H9 (cell line): ENCODE data around the gene AFF2. TPM values are rescaled to one million over a fixed set of nuclear protein-coding genes. Genes with fewer than 3 reads are reported as not detected.

Source experiments
- DNase-seq: peaks from one replicate; pipeline ENCODE4 v3.0.0-alpha.2; 2017
- H2AFZ ChIP-seq: one replicate; pipeline ENCODE4 v1.6.1; 2013; ENCODE audit warnings: mild to moderate bottlenecking, low read length, control low read depth, moderate library complexity
- H2AK5ac ChIP-seq: 2 replicates; pipeline ENCODE4 v1.6.1; 2013; ENCODE audit warnings: low read length, control low read depth, mixed read lengths; ENCODE audit not compliant: insufficient read length
- H2BK120ac ChIP-seq: one replicate; pipeline ENCODE4 v1.6.1; 2013; ENCODE audit warnings: low read depth, mild to moderate bottlenecking, low read length, control low read depth, inconsistent platforms; ENCODE audit not compliant: poor library complexity, severe bottlenecking
- H2BK12ac ChIP-seq: 2 replicates; pipeline ENCODE4 v1.6.1; 2013; ENCODE audit warnings: low read length, control low read depth, mixed read lengths, low read depth; ENCODE audit not compliant: insufficient read length
- H2BK15ac ChIP-seq: 2 replicates; pipeline ENCODE4 v1.6.1; 2013; ENCODE audit warnings: low read depth, low read length, control low read depth
- H2BK20ac ChIP-seq: one replicate; pipeline ENCODE4 v1.6.1; 2013; ENCODE audit warnings: low read depth, mild to moderate bottlenecking, low read length, control low read depth, inconsistent platforms; ENCODE audit not compliant: poor library complexity, severe bottlenecking
- H2BK5ac ChIP-seq: 2 replicates; pipeline ENCODE4 v1.6.1; 2013; ENCODE audit warnings: low read length, control low read depth, mixed read lengths; ENCODE audit not compliant: insufficient read length
- H3K14ac ChIP-seq: 2 replicates; pipeline ENCODE4 v1.6.1; 2013; ENCODE audit warnings: low read length, control low read depth; ENCODE audit not compliant: insufficient read depth
- H3K18ac ChIP-seq: 2 replicates; pipeline ENCODE4 v1.6.1; 2013; ENCODE audit warnings: low read depth, mild to moderate bottlenecking, mixed read lengths, low read length, control low read depth; ENCODE audit not compliant: insufficient read length
- H3K23ac ChIP-seq: 2 replicates; pipeline ENCODE4 v1.6.1; 2013; ENCODE audit warnings: low read length, control low read depth, mixed read lengths, low read depth; ENCODE audit not compliant: insufficient read length
- H3K23me2 ChIP-seq: 2 replicates; pipeline ENCODE4 v1.6.1; 2013; ENCODE audit warnings: low read depth, mild to moderate bottlenecking, mixed read lengths, low read length, control low read depth; ENCODE audit not compliant: insufficient read length, poor library complexity, severe bottlenecking
- H3K27ac ChIP-seq: 2 replicates; pipeline ENCODE4 v1.5.1; 2013; ENCODE audit warnings: low read length, control low read depth, mixed read lengths, low read depth; ENCODE audit not compliant: insufficient read length
- H3K27me3 ChIP-seq: 2 replicates; pipeline ENCODE4 v1.6.1; 2013; ENCODE audit warnings: low read length, control low read depth, inconsistent platforms; ENCODE audit not compliant: insufficient read depth
- H3K4ac ChIP-seq: 2 replicates; pipeline ENCODE4 v1.6.1; 2013; ENCODE audit warnings: low read depth, mild to moderate bottlenecking, control low read depth, inconsistent platforms, low read length, moderate library complexity
- H3K4me1 ChIP-seq: 2 replicates; pipeline ENCODE4 v1.6.1; 2013; ENCODE audit warnings: low read length, control low read depth, inconsistent platforms; ENCODE audit not compliant: insufficient read depth
- H3K4me2 ChIP-seq: 2 replicates; pipeline ENCODE4 v1.6.1; 2013; ENCODE audit warnings: low read length, control low read depth, mixed read lengths; ENCODE audit not compliant: insufficient read length, insufficient read depth
- H3K56ac ChIP-seq: 2 replicates; pipeline ENCODE4 v1.6.1; 2013; ENCODE audit warnings: low read depth, mild to moderate bottlenecking, mixed read lengths, low read length, control low read depth; ENCODE audit not compliant: insufficient read length
- H3K79me1 ChIP-seq: 2 replicates; pipeline ENCODE4 v1.6.1; 2013; ENCODE audit warnings: low read depth, mild to moderate bottlenecking, moderate library complexity, low read length, control low read depth, inconsistent platforms; ENCODE audit not compliant: insufficient read depth, poor library complexity, severe bottlenecking
- H3K79me2 ChIP-seq: 2 replicates; pipeline ENCODE4 v1.6.1; 2013; ENCODE audit warnings: low read length, control low read depth, inconsistent platforms; ENCODE audit not compliant: insufficient read depth
- H3K9ac ChIP-seq: 2 replicates; pipeline ENCODE4 v1.6.1; 2013; ENCODE audit warnings: low read length, control low read depth, mixed read lengths; ENCODE audit not compliant: insufficient read length; ENCODE audit errors: extremely low read depth
- H3K9me3 ChIP-seq: one replicate; pipeline ENCODE4 v1.6.1; 2013; ENCODE audit warnings: low read depth, low read length, inconsistent platforms; ENCODE audit not compliant: control insufficient read depth
- H3T11ph ChIP-seq: one replicate; pipeline ENCODE4 v1.6.1; 2013; ENCODE audit warnings: mild to moderate bottlenecking, low read length, control low read depth, inconsistent platforms
- H4K20me1 ChIP-seq: one replicate; pipeline ENCODE4 v1.6.1; 2013; ENCODE audit not compliant: control insufficient read depth, insufficient read length, insufficient read depth
- H4K5ac ChIP-seq: 2 replicates; pipeline ENCODE4 v1.6.1; 2013; ENCODE audit warnings: low read depth, mild to moderate bottlenecking, mixed read lengths, low read length, control low read depth; ENCODE audit not compliant: insufficient read length
- H4K8ac ChIP-seq: replicated peaks from 2 replicates; pipeline ENCODE4 v1.6.1; 2013; ENCODE audit warnings: low read length, control low read depth, mixed read lengths, low read depth; ENCODE audit not compliant: insufficient read length
- H4K91ac ChIP-seq: 2 replicates; pipeline ENCODE4 v1.6.1; 2013; ENCODE audit warnings: low read depth, mild to moderate bottlenecking, moderate library complexity, mixed read lengths, low read length, control low read depth; ENCODE audit not compliant: insufficient read length
- H3K27ac Mint-ChIP-seq, 3 experiments: 2 replicates in 2 of 3; 3 replicates in 1 of 3; pipeline ENCODE4 v1.8.0; 2020 to 2021; ENCODE audit warnings: mixed read lengths in 3 of 3, mild to moderate bottlenecking in 1 of 3, moderate library complexity in 1 of 3
- H3K27me3 Mint-ChIP-seq: 2 replicates; pipeline ENCODE4 v1.8.0; 2021; ENCODE audit warnings: low read depth, mild to moderate bottlenecking, moderate library complexity, mixed read lengths
- H3K36me3 Mint-ChIP-seq, 3 experiments: 2 replicates in 2 of 3; 3 replicates in 1 of 3; pipeline ENCODE4 v1.8.0; 2020 to 2021; ENCODE audit warnings: low read depth in 3 of 3, mixed read lengths in 3 of 3; ENCODE audit not compliant: insufficient read depth in 1 of 3
- H3K4me1 Mint-ChIP-seq, 2 experiments: 2 replicates each; pipeline ENCODE4 v1.8.0; 2020; ENCODE audit warnings: mixed read lengths in 2 of 2
- H3K4me3 Mint-ChIP-seq, 2 experiments: 2 replicates in 1 of 2; 3 replicates in 1 of 2; pipeline ENCODE4 v1.8.0; 2020 to 2021; ENCODE audit warnings: mild to moderate bottlenecking in 2 of 2, mixed read lengths in 2 of 2, moderate library complexity in 1 of 2
- H3K9me3 Mint-ChIP-seq, 2 experiments: 2 replicates in 1 of 2; 3 replicates in 1 of 2; pipeline ENCODE4 v1.8.0; 2020; ENCODE audit warnings: mild to moderate bottlenecking in 2 of 2, mixed read lengths in 2 of 2, moderate library complexity in 1 of 2
- CTCF ChIP-seq: fragments of 200-600 bp; sonication (generic); conservative IDR thresholded peaks from 3 replicates; pipeline ENCODE4 v1.8.0; 2021; ENCODE audit warnings: antibody characterized with exemption, mild to moderate bottlenecking
- WGBS: extraction: QIAGEN DNeasy Blood & Tissue Kit; methylation state at CpG from one replicate; pipeline ENCODE4 v1.1.7; 2013; ENCODE audit warnings: missing lambda C conversion rate, low lambda C conversion rate, mixed read lengths; ENCODE audit not compliant: insufficient read length; ENCODE audit errors: extremely low coverage; 5-methylcytosine and 5-hydroxymethylcytosine counted together
- total RNA-seq: library from RNA; stranded (reverse); gene quantifications from 2 replicates; pipeline ENCODE4 v1.2.1, GENCODE V29; 2021

The AFF2 gene
- total RNA-seq, 1 experiment from 2014 or later = 14.6 TPM

- H2AK5ac ChIP-seq = no peak overlapping the region
- Mint-ChIP-seq H3K27ac (no peak overlapping the region), H3K4me1 (0 out of 4 replicates have a peak, but pooled peaks cover 0 to 2% of the 10 kb centered on the region in 2 experiments), H3K4me3 (no peak overlapping the region), H3K27me3 (no peaks in the 10 kb centered on the region), H3K9me3 (peaks cover 27 to 38% of the 10 kb centered on the region in 2 experiments), H3K36me3 (no peaks in the 10 kb centered on the region; a peak in 2 of 7 replicates)
- H3K79me1 ChIP-seq = no peaks in the 10 kb centered on the region
- TF ChIP-seq CTCF = no peak
- H3K18ac ChIP-seq = no peak overlapping the region
- WGBS = no CpG with 5 or more reads among the region's 1 CpG
- no peaks in the 10 kb centered on the region for H3K4me1 ChIP-seq
- H3T11ph ChIP-seq = no peak overlapping the region
- no peak overlapping the region for H2BK15ac ChIP-seq
- no peak overlapping the region for H3K27ac ChIP-seq
- no peaks in the 10 kb centered on the region for H3K27me3 ChIP-seq
- H3K9ac ChIP-seq = no peak overlapping the region
- no peak overlapping the region for H3K23ac ChIP-seq
- no peak overlapping the region for H4K5ac ChIP-seq
- no peak overlapping the region for H2AFZ ChIP-seq
- H4K20me1 ChIP-seq = no peaks in the 10 kb centered on the region
- H3K79me2 ChIP-seq = no peaks in the 10 kb centered on the region
- H3K56ac ChIP-seq = no peak overlapping the region
- no peak overlapping the region for H2BK12ac ChIP-seq
- no peak overlapping the region for H2BK5ac ChIP-seq
- no peaks in the 10 kb centered on the region for H3K23me2 ChIP-seq
- no peak overlapping the region for H3K14ac ChIP-seq
- no peak overlapping the region for H2BK20ac ChIP-seq
- no peak overlapping the region for H3K4me2 ChIP-seq
- H4K8ac ChIP-seq = no peak overlapping the region
- no peak overlapping the region for H2BK120ac ChIP-seq
- no peak overlapping the region for H4K91ac ChIP-seq
- peaks cover 28% of the 10 kb centered on the region for H3K9me3 ChIP-seq
- DNase-seq = no peak
- no peak overlapping the region for H3K4ac ChIP-seq
Observed at GRCh38 chrX:149036086-149036485, 535.7 kb downstream of the AFF2 start.
